HG03457 (cell line): Measurements from ENCODE around the gene EXOC1L.

Experiments
- ATAC-seq: cut with Tn5 transposase; IDR thresholded peaks from one replicate; pipeline ENCODE4 v1.9.1; 2021; ENCODE audit warnings: moderate number of reproducible peaks; ENCODE audit not compliant: unreplicated experiment

EXOC1L gene

GRCh38 chr4:55879224-55879623, 59.6 kb downstream of the EXOC1L start:
- ATAC-seq = no peak

- ATAC-seq = no peak
Observed at GRCh38 chr4:55880652-55881280, 61.2 kb downstream of the EXOC1L start.

- ATAC-seq = no peak
Observed at GRCh38 chr4:55884093-55884850, 64.7 kb downstream of the EXOC1L start.

GRCh38 chr4:55884851-55885219, 65.2 kb downstream of the EXOC1L start:
- no peak for ATAC-seq
